ENCODE data around the gene C2CD4B. TPM values are rescaled to one million over a fixed set of nuclear protein-coding genes. Genes with fewer than 3 reads are reported as not detected.

C2CD4B gene
- total RNA-seq, 1 experiment from 2014 or later, result not detected

DNA sequence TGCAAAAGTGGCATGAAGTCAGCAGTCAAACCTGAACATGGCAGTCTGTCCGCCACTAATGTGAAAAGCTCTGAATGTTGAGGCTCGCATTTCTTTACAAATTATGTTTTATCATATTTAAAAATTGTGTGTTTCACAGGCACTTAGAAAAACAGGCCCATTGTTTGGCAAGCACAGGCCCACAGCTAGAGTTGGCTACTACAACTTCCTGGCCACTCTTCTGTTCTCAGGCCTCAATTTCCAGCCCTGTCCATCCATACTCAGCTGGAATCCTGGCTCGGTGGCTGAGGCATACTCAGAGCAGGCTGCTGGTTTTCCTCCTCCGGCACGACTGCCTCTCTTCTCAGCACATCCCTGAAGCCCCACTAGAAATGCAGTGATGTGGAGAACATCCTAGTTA, 44.3 kb downstream of the C2CD4B start:
- Histone ChIP-seq H3K9ac (ENCODE audit: low read length) (no peak overlapping the region), H3K4me2 (ENCODE audit: low read depth, low read length, poor library complexity, severe bottlenecking) (no peak overlapping the region), H3K27ac (ENCODE audit: low read length) (no peak overlapping the region), H3K36me3 (ENCODE audit: insufficient read depth, low read length) (no peaks in the 10 kb centered on the region), H3K79me2 (ENCODE audit: low read length) (no peaks in the 10 kb centered on the region), H3K4me1 (ENCODE audit: low read length) (peaks cover 19% of the 10 kb centered on the region), H3K4me3 (ENCODE audit: low read length) (no peak overlapping the region), H4K20me1 (ENCODE audit: insufficient read depth, low read depth, low read length) (no peaks in the 10 kb centered on the region), H2AFZ (ENCODE audit: low read length) (no peak overlapping the region), H3K9me2 (replicated peaks; ENCODE audit: insufficient read depth, low read length) (no peaks in the 10 kb centered on the region), H3K27me3 (ENCODE audit: low read length) (no peaks in the 10 kb centered on the region), H3K9me3 (ENCODE audit: low read length) (no peaks in the 10 kb centered on the region)
- DNase-seq, result no peak

- Histone ChIP-seq H3K4me3 (ENCODE audit: low read length) (no peak overlapping the region), H3K4me1 (ENCODE audit: low read length) (peaks cover 11% of the 10 kb centered on the region; the same call in 1 of the 2 replicates), H3K9me2 (replicated peaks; ENCODE audit: insufficient read depth, low read length) (no peaks in the 10 kb centered on the region), H3K27me3 (ENCODE audit: low read length) (no peaks in the 10 kb centered on the region), H3K9me3 (ENCODE audit: low read length) (no peaks in the 10 kb centered on the region), H2AFZ (ENCODE audit: low read length) (no peak overlapping the region), H3K36me3 (ENCODE audit: insufficient read depth, low read length) (no peaks in the 10 kb centered on the region), H3K79me2 (ENCODE audit: low read length) (no peaks in the 10 kb centered on the region), H4K20me1 (ENCODE audit: insufficient read depth, low read depth, low read length) (no peaks in the 10 kb centered on the region), H3K27ac (ENCODE audit: low read length) (no peak overlapping the region), H3K9ac (ENCODE audit: low read length) (no peak overlapping the region), H3K4me2 (ENCODE audit: low read depth, low read length, poor library complexity, severe bottlenecking) (no peak overlapping the region)
- DNase-seq, result no peak
These were observed 45.2 kb downstream of the C2CD4B start for GRCh38 chr15:62119874-62120273.

- Histone ChIP-seq H3K9ac (ENCODE audit: low read length) (no peak overlapping the region), H4K20me1 (ENCODE audit: insufficient read depth, low read depth, low read length) (no peaks in the 10 kb centered on the region), H3K4me2 (ENCODE audit: low read depth, low read length, poor library complexity, severe bottlenecking) (peak overlapping the region; percentile 3), H3K79me2 (ENCODE audit: low read length) (no peaks in the 10 kb centered on the region), H3K4me3 (ENCODE audit: low read length) (no peak overlapping the region), H3K9me2 (replicated peaks; ENCODE audit: insufficient read depth, low read length) (no peaks in the 10 kb centered on the region), H2AFZ (ENCODE audit: low read length) (peak overlapping the region; percentile 86; the same call in 1 of the 2 replicates), H3K27ac (ENCODE audit: low read length) (no peak overlapping the region), H3K9me3 (ENCODE audit: low read length) (no peaks in the 10 kb centered on the region), H3K4me1 (ENCODE audit: low read length) (0 out of 2 replicates have a peak, but pooled peaks cover 8% of the 10 kb centered on the region), H3K27me3 (ENCODE audit: low read length) (no peaks in the 10 kb centered on the region), H3K36me3 (ENCODE audit: insufficient read depth, low read length) (no peaks in the 10 kb centered on the region)
- no peak for DNase-seq
These were observed 45.7 kb downstream of the C2CD4B start for GRCh38 chr15:62119227-62119864.

DNA sequence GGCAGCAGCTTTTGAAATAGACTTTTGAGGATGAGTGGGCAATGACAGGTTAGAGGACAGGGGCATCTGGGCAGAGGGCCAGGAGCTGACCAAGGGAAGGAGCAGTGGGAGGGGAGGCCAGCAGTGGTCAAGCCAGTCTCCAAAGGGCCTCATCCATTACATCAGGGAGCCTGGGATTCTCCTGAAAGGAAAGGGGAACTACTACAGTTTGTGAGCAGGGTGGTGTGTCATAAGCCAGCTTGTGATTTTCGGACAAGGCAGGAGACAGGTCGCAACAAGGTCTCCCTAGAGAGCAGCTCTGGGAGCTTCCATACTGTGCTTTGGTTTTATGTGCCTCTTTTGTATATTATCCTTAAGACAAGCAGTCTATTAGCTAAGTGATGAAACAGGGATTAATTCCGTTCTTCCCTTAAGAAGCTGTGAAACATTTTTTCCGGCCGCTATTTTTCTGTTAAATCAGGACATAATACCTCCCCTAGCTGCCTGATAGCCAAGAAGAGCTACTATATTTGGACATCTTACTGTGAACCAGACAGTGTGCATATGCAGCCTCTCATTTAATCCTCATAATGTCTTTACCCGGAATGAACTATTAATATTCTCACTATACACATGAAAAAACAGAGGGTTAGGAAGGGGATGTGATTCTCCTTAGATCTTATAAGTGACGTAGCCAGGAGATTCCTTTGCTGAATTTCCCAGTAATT, 46.4 kb downstream of the C2CD4B start:
- Histone ChIP-seq H3K27ac (ENCODE audit: low read length) (no peak overlapping the region), H3K79me2 (ENCODE audit: low read length) (no peaks in the 10 kb centered on the region), H3K9me2 (replicated peaks; ENCODE audit: insufficient read depth, low read length) (no peaks in the 10 kb centered on the region), H3K4me3 (ENCODE audit: low read length) (no peak overlapping the region), H4K20me1 (ENCODE audit: insufficient read depth, low read depth, low read length) (no peaks in the 10 kb centered on the region), H3K36me3 (ENCODE audit: insufficient read depth, low read length) (no peaks in the 10 kb centered on the region), H3K27me3 (ENCODE audit: low read length) (no peaks in the 10 kb centered on the region), H3K4me2 (ENCODE audit: low read depth, low read length, poor library complexity, severe bottlenecking) (no peak overlapping the region), H3K9me3 (ENCODE audit: low read length) (no peaks in the 10 kb centered on the region), H3K4me1 (ENCODE audit: low read length) (0 out of 2 replicates have a peak, but pooled peaks cover 5% of the 10 kb centered on the region), H2AFZ (ENCODE audit: low read length) (peak overlapping the region; percentile 86; the same call in 1 of the 2 replicates), H3K9ac (ENCODE audit: low read length) (no peak overlapping the region)
- no peak for DNase-seq

- Histone ChIP-seq H3K9me3 (ENCODE audit: low read length) (no peaks in the 10 kb centered on the region), H3K36me3 (ENCODE audit: insufficient read depth, low read length) (no peaks in the 10 kb centered on the region), H3K79me2 (ENCODE audit: low read length) (no peaks in the 10 kb centered on the region), H3K4me2 (ENCODE audit: low read depth, low read length, poor library complexity, severe bottlenecking) (no peak overlapping the region), H3K27me3 (ENCODE audit: low read length) (no peaks in the 10 kb centered on the region), H2AFZ (ENCODE audit: low read length) (no peak overlapping the region), H3K9ac (ENCODE audit: low read length) (no peak overlapping the region), H4K20me1 (ENCODE audit: insufficient read depth, low read depth, low read length) (no peaks in the 10 kb centered on the region), H3K27ac (ENCODE audit: low read length) (no peak overlapping the region), H3K9me2 (replicated peaks; ENCODE audit: insufficient read depth, low read length) (no peaks in the 10 kb centered on the region), H3K4me1 (ENCODE audit: low read length) (0 out of 2 replicates have a peak, but pooled peaks cover 5% of the 10 kb centered on the region), H3K4me3 (ENCODE audit: low read length) (no peak overlapping the region)
- no peak for DNase-seq
These were observed 49.2 kb downstream of the C2CD4B start for GRCh38 chr15:62115847-62116246.

Other genes starting within 250 kb of the C2CD4B start
- gene VPS13C, start 104.8 kb downstream of the C2CD4B start, total RNA-seq (2014; rRNA removed; shearing (Covaris generic); ENCODE audit: low replicate concordance), result 70.9 and 180 TPM in 2 replicates
- gene C2CD4A, start 98.3 kb downstream of the C2CD4B start, total RNA-seq (2014; rRNA removed; shearing (Covaris generic); ENCODE audit: low replicate concordance), result not detected in 2 replicates
- gene TLN2, start 225.3 kb upstream of the C2CD4B start, total RNA-seq (2014; rRNA removed; shearing (Covaris generic); ENCODE audit: low replicate concordance), result 1.4 and 2.3 TPM in 2 replicates